Measurements from ENCODE around the gene NPPA. TPM values are rescaled to one million over a fixed set of nuclear protein-coding genes. Genes with fewer than 3 reads are reported as not detected.

Gene NPPA
- total and polyA plus RNA-seq, 9 of the 15 experiments (the other 6 are each of a cell fraction or from before 2014, with no cell fraction given) = not detected

DNA sequence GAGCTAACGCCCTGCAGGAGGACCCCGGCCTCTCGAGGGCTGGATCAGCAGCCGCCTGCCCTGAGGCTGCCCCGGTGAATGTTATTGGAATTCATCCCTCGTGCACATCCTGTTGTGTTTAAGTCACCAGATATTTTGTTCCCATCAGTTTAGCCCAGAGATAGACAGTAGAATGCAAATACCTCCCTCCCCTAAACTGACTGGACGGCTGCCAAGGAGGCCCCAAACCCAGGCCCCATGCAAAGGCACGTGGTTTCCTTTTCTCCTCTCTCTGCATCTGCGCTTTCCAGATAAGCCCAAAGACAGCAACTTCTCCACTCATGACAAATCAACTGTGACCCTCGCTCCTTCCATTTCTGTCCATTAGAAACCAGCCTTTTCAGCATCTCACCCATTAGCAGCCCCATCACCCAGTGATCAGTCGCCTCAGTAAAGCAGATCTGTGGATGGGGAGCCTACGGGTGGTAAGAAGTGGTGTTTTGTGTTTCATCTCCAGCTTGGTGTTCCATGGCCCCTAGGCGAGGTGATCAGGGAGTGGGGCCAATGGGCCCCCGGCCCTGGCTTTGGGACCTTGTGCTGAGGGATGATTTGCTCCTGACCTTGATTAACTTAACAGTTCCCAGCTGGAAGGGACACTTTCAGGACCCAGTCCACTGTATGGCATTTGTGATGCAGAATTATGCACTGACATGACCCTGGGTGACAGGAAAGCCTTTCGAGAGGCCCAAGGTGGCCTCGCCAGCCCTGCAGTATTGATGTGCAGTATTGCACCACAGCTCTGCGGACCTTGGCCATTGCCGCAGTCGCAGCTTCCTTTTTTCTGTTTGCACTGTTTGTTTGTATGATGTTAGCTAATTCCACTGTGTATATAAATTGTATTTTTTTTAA is 5.2 kb downstream of the NPPA start (continued):
- TF ChIP-seq ZNF324 (CRISPR knock-in tag; IDR thresholded peaks at IDR 0.05) (no peak), BACH1 (tag; IDR thresholded peaks at IDR 0.05) (peak; percentile 44; the same call in 1 of the 2 replicates), KLF16 (IDR thresholded peaks at IDR 0.05) (peak; percentile 89), NFIX (CRISPR knock-in tag; IDR thresholded peaks at IDR 0.05; ENCODE audit: low read depth) (peak; percentile 50; the same call in 1 of the 2 replicates), ZNF23 (CRISPR knock-in tag; IDR thresholded peaks at IDR 0.05) (no peak), TFAM (CRISPR knock-in tag; conservative IDR thresholded peaks at IDR 0.05) (no peak), TGIF2 (CRISPR knock-in tag; IDR thresholded peaks at IDR 0.05) (no peak), CCAR2 (IDR thresholded peaks at IDR 0.05; ENCODE audit: low read depth, low read length) (no peak), MEF2A (IDR thresholded peaks at IDR 0.05; ENCODE audit: control insufficient read depth, low read depth, low read length) (0 out of 2 replicates have a peak, but pooled peaks have one; percentile 34), ZNF311 (CRISPR knock-in tag; IDR thresholded peaks at IDR 0.05) (no peak), NUFIP1 (IDR thresholded peaks at IDR 0.05; ENCODE audit: partially characterized antibody) (no peak), PCBP1 (IDR thresholded peaks at IDR 0.05; ENCODE audit: low read depth, low read length, poor library complexity, severe bottlenecking) (no peak), MCM3 (IDR thresholded peaks at IDR 0.05) (no peak), ZNF282 (CRISPR knock-in tag; IDR thresholded peaks at IDR 0.05) (no peak)
- TF ChIP-seq, protein P1, sequence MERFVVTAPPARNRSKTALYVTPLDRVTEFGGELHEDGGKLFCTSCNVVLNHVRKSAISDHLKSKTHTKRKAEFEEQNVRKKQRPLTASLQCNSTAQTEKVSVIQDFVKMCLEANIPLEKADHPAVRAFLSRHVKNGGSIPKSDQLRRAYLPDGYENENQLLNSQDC (CRISPR knock-in tag; IDR thresholded peaks at IDR 0.05) = no peak
- TF ChIP-seq, protein P2, sequence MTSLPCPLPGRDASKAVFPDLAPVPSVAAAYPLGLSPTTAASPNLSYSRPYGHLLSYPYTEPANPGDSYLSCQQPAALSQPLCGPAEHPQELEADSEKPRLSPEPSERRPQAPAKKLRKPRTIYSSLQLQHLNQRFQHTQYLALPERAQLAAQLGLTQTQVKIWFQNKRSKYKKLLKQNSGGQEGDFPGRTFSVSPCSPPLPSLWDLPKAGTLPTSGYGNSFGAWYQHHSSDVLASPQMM (CRISPR knock-in tag; IDR thresholded peaks at IDR 0.05) = no peak
- TF ChIP-seq, protein P3, sequence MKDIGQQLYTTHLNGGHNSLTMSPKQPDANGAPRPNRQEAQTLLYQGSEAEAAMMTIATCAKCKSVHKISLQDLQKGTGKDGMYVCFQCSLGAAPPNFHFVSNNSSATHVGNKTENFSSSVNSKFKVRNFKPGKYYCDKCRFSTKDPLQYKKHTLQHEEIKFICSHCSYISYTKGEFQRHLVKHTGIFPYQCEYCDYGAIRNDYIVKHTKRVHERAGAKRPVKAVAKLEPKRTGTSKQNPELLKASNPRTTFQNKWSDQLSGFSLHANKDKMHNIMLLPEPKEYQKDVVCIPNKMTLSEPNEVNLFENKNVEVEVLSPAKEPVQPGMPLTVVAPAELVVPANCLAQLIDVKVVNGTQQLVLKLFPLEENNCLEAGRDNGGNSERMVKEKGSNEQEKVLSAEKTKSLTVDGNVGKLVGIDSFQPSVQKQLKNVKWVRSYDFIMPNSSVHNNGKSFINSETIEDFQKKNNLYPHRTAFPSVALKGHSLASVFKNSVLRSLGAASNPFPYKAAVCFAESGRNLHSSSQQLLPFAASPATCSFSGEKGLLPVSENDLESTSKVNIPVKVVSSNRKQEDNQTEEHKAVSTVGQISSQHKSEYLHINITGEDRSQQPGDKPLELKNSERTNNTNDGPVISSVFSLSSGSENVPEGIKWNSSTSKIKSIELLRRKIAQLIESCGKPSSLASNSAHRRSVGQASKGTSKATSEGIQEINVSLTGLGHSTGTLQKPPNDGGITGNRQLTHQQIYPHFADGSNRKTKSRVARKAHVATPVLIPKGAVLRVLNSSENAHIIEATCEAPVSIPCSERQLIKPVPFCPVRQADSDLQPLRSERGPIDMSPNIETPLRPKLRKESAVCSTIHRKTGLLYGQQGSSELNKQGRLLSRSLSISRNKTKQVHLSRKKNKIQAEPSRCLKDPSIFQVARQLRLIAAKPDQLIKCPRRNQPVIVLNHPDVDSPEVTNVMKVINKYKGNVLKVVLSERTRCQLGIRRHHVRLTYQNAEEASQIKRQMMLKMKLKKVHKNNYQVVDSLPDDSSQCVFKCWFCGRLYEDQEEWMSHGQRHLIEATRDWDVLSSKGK (CRISPR knock-in tag; IDR thresholded peaks at IDR 0.05) = no peak
- TF ChIP-seq, protein P4, sequence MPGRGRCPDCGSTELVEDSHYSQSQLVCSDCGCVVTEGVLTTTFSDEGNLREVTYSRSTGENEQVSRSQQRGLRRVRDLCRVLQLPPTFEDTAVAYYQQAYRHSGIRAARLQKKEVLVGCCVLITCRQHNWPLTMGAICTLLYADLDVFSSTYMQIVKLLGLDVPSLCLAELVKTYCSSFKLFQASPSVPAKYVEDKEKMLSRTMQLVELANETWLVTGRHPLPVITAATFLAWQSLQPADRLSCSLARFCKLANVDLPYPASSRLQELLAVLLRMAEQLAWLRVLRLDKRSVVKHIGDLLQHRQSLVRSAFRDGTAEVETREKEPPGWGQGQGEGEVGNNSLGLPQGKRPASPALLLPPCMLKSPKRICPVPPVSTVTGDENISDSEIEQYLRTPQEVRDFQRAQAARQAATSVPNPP (IDR thresholded peaks at IDR 0.05; ENCODE audit: borderline replicate concordance, insufficient read depth, insufficient read length) = no peak
- TF ChIP-seq, protein P5, sequence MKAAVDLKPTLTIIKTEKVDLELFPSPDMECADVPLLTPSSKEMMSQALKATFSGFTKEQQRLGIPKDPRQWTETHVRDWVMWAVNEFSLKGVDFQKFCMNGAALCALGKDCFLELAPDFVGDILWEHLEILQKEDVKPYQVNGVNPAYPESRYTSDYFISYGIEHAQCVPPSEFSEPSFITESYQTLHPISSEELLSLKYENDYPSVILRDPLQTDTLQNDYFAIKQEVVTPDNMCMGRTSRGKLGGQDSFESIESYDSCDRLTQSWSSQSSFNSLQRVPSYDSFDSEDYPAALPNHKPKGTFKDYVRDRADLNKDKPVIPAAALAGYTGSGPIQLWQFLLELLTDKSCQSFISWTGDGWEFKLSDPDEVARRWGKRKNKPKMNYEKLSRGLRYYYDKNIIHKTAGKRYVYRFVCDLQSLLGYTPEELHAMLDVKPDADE (conservative IDR thresholded peaks at IDR 0.05; ENCODE audit: control insufficient read depth, low read depth, low read length) = peak; percentile 40; the same call in 1 of the 2 replicates

Measured in K562 (cell line).